GM21423 (cell line): ENCODE data around the gene REELD1.

Source experiments
- ATAC-seq: cut with Tn5 transposase; IDR thresholded peaks from one replicate; pipeline ENCODE4 v1.9.1; 2021; ENCODE audit warnings: mild to moderate bottlenecking, moderate library complexity; ENCODE audit not compliant: unreplicated experiment

Gene REELD1

DNA sequence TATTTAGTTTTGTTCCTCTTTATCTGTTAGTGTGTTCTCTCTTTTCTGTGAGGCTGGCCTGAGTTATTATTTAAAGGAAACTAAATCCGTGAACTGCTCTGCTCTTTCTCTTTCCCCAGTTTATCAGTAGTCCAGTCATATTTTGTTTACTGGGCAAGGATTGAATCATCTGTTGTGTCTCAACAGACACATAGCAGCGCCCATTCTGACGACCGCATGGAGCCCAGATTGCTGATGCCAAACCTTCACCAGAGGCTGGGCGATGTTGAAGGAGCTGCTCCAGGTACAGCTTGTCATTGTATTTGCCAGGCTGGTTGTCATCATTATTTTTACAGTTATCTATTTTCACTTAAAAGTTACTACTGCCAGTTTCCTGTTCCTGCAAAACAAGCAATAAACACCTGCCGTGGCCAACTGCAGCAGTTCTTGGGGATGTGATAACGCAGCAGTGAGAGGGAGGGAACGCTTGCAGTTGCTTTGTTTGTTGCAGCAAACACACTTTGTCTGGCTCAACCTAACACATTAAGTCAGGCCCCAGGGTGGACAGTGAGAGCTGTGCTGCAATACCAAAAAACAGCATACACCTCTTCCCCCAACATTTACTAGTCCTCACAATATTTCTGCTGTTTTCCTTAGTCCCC is 10.1 kb downstream of the REELD1 start:
- ATAC-seq: no peak

DNA sequence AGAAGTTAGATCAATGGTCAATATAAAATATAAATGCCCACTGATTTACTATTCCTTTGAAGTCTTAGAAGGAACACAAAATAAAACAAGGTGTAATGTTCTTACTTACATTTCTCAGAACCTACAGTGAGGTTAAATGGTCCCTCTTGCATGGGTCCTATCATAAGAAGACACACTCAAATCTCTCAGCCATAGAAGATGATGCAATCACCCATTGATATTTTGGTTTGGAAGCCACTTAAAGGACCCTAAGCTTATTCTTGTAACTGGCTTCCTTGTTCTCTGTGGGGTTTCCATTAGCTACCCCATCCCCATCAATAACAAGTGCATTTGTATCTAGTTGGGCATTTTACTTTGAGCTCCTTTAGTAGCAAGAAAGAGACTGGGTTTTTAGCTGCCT is 15.1 kb downstream of the REELD1 start:
- ATAC-seq: no peak

DNA sequence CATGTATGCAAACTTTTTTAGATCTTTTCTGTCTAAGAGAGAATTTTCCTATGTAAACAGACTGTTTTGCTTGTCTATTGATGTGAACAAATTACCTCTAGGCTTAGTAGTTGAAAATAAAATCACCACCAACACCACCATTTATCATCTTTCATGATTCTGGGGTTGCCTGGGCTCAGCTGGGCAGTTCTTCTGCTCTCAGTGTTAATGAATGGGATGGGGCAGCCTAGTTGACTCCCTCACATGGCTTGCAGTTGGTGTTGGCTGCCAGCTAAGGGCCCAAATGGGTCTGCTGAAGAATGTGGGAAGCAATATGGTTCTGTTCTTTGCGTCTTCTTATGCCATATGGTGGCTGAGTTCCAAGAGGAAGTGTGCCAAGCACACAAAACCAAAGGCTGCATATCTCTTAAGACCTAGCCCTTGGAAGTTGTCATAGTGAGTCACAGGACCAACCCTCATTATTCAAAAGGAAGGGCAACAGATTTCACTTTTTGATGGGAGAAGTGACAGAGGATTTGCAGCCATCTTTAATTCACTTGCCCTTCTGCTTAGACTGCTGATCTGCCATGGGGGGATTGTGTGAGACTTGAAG is 17.9 kb downstream of the REELD1 start:
- ATAC-seq: no peak

DNA sequence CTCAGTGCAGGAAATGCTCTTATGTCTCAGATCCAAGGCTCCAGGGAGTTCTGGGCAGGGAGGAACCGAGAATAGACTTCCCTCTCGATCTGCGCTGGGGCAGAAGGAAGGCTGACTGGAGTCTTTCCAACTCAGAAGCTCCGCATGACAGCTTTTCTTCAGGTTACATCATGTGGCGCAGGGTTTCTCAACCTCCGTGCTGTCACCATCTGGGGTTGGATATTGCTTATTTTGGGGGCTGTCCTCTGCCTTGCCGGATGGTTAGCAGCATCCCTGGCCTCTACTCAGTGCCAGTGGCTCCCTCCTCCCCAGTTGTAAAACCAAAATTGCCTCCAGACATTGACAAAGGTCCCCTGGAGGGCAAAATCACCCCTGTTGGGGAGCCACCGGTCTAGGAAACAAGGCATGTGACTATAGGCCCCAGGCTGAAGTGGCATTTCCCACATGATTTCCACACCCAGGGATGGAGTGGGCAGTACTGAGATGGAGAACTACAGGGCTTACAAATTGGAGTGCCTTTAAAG is 21.4 kb downstream of the REELD1 start:
- no peak for ATAC-seq

DNA sequence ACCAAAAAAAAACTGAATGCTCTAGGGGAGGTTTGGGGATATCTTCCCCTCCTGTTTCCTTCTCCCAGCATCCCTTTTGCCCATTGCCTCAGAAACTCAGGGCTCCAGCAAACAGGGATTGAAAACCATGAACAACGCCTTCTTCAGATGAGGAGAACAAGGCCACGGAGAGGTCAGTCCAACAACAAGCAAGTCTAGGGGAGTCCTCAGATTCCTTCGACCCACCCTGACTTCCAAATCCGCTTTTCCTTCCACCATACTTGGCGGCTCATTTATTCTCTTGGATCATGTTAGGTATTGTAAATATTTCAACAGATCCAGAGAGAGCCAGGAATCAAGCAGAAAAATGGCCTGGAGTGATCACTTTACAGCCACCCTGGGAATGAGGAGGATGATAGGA is 21.9 kb downstream of the REELD1 start:
- ATAC-seq: no peak

DNA sequence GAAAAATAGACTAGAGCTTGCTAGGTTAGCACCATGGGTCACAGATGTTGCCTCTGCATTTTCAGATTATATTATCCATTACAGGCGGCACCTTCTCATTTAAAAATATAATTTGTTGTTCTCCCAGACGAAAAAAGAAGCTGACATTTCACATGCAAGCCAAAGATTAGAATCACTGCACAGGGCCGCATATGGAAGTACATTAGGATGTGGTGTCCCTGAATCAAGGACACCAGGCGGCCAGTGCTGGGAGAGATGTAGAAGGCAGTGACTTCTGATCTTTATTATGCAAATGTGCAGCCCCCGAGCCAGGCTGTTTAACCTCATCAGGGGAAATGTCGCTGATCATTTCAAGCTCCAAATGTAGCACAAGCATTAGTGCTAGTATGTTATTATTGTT is 22.8 kb downstream of the REELD1 start:
- no peak for ATAC-seq

DNA sequence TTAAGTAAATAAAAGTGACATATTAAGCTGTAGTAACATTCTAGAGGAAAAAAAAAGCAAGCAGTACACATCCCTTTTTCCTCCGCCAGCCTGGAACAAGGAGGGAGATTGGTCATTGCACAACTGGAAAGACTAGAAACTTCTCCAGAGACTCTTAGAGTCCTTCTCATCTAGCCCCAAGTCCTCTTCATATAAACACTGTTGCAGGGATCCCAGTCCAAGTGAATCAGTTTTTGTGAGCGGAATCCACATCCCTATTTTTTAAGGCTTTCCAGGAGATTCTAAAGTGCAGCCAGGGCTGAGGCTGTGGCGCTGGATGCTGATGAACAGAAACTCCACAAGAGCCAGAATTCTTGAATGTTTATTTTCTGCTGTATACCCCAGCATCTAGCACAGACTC is 23.8 kb downstream of the REELD1 start:
- no peak for ATAC-seq

DNA sequence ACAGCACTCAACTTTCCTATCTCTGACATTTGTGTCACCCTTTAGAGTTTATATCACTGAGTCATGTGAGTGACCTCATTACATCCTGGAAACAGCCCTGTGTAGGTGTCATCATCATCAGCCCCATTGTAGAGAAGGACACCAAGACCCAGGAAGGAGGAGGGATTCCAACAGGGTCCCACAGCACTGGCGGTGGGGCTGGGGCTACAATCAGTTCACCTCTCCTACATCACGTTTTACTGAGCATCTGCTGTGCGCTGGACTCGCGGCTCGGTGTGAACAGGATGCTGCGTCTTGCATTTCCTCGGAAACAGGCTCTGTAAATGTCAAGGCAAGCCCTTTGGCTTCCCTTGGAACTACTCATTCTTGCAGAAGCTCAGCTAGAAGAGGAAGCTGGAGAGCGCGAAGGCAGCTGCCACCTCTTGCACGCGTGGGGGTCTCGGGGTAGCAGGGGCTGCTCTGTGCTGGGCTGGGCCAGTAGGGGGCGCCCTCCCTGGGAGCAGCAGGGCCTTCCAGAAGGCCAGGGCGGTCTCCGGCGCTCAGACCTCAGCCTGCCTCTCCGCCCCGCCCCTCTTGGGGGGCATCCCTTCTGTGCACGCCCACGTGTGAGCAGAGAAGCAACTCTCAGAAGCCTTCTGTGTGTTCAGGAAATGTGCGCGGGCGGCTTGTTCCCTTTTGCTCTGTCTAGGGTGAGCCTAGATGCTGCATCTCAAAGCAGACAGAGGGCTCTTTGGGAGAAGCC is 29.0 kb downstream of the REELD1 start:
- ATAC-seq: peak; percentile 73

DNA sequence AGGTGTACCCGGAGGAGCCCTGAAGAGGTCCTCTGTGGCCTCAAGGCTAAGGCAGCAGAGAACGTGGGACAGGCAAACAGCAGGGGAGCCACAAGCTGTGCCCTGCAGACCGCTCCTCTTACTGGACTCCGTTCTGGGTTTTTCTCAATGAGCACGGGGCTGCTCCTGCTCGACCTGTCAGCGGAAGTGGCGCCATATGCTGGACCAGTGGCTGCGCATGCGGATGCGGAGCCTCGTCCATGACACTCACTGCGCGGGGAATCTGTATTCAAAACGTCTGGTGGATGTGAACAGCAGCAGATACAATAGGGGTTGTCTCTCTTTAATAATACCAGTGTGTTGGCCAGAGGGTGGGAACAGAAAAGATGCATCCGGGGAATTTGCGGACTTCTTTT is 29.5 kb downstream of the REELD1 start:
- ATAC-seq: no peak

DNA sequence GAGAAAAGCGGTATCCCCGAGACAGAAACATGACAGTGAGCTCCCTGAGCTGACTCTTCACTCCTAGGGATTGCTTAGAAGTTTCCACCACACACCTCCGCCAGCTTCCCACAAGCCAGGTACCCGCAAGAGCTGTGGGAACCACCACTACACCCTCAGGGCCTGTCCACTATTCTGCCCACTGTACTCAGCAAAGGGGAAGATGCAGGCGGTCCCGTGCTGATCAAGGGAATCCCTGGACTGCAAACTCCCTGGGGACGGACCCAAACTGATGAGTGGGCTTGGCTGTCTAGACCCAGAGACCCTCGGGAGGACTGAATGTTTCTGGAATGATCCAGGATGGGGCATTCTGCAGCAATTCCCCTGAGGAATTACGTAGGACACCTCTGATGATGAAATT is 30.2 kb downstream of the REELD1 start:
- no peak for ATAC-seq

DNA sequence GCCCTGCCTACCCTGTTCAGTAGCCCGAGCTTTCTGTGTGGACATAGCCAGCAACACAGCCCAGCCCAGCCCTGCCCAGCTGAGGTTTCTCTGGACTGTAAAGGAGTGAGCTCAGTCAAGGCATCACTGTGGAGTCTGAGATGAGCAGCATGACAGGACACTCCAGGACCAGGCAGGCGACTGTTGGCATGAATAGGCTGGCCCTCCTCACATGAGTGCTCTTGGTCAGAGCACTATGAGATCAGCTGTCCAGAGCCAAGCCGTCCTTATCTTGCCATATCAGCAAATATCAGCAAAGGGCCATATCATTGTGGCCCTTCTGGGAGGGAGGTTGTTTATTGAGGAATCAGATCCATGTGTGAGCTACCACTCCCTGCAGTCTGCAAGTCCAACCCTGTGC is 30.9 kb downstream of the REELD1 start:
- ATAC-seq: no peak

DNA sequence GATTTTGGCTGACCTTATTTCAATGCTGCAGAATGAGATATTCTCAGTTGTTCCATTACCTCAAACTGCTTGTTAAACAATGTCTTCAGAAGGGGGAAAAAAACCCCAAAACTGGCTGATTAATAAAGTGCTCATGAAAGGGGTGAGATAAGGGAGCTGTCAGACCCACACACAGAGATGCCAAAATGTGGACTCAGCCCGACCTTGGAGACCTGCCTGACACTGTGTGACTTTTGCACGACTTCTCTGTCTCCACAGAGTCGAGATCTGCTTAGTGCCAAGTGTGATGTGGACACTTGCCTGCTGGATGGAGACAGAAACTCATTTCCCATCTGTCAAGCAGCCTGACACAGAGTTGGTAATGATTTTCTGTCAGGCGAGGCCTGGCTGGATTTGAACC is 31.5 kb downstream of the REELD1 start:
- no peak for ATAC-seq

DNA sequence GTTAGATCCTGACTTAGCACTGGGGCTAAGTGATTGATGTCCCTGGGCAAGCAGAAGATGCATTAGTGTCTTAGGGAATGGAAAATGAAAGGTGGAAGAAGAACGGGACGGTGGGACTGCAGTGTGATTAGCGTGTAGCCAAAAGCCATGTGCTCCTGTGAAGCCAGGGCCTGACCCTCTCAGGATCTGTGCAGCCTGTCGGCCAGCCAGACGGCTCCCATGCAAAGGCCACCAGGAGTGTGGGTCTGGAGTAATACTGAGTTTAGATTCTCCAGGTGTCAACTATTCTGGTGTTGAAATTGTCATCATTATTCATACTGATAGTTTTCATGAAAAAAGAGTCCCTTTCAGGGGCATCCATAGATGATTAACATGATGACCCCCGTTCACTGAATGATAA is 32.0 kb downstream of the REELD1 start:
- ATAC-seq: no peak

DNA sequence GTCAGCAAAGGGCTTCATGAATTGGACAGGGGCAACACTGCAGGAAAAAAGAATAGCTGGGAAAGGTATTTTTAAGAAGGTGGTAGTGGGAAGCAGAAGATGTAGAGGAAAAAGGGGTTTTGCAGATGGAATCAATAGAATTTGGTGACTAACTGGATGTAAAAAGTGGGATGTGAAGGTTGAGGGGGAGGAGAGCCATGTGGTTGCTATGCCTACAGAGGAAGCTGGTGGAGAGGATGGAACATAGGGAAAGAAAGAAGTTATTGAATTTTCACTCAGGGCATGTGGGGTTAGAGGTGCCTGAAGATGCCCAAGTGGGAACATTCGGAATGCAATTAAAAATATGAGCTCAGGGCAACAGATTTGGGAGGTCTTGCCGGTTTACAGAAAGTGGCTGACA is 33.0 kb downstream of the REELD1 start:
- no peak for ATAC-seq

DNA sequence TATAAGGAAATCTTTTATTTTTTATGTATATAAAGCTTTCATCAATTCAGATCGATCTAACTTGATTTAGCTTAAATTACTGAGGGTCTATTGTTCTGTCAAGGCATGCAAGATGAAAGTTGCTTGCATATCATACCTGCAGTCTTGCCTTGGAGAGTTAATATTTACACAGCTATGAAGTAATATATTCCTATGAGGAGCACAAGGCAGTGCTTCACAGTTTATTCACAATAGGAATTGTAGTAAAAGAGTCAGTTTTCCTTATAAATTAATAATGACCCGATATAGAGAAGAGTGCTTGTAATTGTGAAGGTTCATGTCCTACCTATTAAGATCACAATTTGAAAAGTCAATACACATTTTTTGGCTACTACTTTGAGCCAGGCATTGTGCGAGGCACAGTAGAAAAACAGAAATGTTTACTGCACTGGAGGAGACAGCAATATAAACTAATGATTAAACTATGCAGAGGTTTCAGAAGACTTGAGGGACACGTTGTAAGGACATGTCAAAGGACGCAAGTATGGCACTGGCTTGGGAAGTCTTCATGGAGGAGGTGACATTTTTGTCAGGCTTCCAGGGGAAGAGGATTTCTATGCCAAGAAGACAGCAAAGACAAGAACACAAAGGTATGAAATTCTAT is 38.8 kb downstream of the REELD1 start:
- no peak for ATAC-seq

DNA sequence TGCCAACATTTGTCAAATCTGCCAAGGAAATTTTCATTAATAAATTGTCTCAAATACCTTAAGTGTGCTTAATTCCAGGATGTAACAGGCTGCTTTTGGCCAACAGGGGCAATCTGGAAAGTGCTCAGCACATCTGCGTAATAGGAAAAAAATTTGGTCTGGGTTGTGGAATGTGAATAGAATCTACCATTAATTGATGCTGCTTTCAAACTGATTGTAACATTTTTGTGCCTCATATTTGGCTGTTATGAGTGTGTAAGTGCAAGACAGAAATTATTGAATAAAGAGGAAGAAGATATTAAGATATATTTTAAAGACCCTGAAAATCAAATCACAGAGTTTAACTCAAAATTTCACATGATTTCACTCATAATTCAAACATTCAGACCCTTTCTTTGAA is 41.1 kb downstream of the REELD1 start:
- ATAC-seq: no peak

DNA sequence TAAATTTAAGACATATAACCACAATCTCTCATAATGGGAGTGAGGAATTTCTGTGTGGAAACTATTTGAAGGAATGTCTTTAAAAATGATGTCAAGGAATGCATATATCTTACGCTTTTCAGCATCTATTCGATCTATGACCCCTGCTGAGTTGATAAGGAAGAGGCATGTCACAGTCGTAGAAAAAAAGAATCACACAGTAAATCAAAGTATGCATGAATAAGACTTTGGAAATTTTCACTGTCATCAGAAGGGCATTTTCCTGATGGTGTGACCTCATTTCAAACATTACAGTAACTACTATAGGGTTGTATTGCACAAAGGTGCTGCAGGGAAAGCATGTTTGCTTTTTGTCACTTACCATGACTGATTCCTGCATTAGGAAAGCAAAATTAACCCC is 41.5 kb downstream of the REELD1 start:
- ATAC-seq: no peak

DNA sequence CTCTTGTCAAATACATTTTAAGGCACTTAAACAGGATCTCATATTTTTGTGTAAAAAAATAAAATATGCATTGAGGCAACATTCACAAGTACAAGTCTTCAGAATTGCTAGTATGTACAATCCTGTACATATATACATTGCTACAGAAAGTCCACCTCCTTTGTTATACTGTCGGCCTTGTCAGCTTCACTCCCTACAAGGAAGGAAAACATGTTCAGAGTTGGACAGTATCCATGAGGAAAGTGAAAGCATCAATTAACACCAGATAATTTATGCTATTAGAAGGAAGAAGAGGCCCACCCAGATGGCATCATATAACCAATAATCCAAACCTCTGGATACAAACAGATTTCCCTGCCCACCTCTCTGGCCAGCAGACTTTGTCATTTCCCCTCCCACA is 42.0 kb downstream of the REELD1 start:
- no peak for ATAC-seq

DNA sequence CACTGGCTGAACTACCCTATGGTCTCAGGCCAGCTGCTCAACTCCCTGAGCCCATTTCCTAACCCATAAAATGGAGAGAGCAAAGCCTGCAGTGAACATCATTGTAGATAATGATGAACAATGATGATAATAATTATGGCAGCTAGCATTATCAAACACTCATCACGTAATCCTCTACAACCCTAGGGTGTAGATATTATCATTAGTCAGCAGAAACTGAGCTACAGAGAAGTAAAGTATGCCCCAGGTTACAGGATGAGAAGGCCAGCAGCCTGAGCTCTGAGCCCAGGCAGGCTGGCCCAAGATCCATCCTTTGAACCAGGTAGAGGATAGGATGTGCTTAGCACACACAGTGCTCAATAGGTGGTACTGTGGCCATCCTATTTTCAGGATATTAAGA is 43.2 kb downstream of the REELD1 start:
- ATAC-seq: no peak

DNA sequence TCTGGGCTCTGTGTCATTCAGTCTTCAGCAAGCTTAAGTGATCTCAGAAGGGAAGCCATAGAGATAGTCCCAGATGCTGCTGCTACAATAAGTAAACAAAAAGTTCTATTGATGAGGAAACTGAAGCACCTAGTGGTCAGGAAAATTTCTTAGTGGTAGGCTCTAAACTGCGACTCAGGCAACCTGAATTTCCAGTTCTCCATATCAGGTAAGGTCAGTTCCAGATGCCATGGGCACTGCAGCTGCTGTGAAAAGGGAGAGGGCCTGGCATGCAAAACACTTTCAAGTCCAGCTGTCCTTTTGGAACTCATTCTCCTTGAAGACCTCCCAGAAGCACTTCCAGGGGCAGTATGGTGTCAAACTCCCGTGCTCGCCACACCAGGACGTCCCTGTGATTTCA is 46.2 kb downstream of the REELD1 start:
- ATAC-seq: no peak

DNA sequence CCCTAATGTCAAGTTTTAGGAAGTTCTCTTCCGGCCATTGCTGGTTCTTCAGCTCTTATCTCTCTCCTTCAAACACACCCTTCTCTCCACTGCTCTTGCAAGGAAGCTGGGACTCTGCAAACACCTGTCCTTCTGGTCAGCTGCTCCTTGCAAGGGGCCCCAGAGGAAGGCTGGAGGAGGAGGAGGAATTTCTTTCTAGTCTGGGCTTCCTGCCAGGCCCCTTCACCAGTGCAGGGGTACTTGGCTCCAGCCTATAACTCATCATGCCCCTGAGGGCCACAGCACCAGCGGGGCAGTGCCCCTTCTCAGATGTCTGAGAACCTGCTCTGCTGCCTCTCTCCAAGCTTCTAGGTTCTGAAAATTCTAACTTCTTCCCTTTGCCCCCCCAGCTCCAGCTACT is 46.7 kb downstream of the REELD1 start:
- ATAC-seq: no peak

DNA sequence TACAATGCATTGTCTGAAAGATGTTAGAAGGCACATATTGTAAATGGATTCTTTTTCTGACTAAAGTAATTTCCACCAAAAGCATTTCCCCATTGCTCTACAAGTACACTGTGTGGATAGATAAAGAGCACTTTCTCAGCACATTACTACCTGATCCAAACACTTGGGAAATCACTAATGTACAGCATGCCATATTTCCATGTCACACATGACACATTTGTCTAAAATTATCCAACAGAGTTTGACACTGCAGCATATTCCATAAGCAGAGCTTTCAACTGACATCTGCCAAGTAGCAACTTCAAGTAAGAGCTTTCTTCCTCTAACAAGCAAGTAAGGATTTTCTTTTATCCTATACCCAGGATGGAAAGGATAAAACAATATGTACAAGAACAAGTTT is 49.5 kb downstream of the REELD1 start:
- ATAC-seq: no peak
